ENCODE results near the gene ZNF580.

ZNF580 gene

GRCh38 chr19:55688422-55689218 is 47.8 kb downstream of the ZNF580 start:
- H3K4me3 ChIP-seq (ENCODE audit: low read depth, low read length): no peak overlapping the region

DNA sequence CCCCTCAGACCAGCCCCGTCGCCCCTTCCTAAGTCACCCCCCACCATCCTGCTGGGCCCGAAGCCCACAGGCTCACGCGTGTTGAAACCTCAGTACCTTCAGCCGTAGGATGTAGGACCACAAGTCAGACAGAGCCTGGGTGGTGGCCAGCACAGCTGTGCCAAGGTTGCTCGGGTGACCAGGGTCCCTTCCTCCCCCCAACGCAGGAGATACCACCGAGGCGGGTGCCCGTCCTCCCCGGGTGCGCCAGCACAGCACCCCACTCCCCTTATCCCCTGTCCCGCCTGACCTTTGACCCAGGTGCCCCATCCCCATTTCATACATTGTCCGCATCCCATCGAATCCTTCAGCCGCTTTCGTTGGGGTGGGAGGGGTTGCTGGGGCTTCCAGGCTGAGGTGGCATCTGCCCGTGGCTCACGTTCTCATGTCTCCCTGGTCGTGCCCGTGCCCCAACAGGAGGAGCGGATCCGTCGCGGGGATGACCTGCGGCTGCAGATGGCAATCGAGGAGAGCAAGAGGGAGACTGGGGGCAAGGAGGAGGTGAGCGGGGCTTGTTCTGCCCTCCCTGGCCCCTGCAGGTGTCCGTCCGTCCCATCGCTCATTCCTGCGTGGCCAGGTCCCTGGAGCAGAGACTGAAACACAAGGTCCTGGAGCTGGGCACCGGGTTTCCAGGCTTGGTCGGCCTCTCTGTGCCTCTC is 48.8 kb downstream of the ZNF580 start:
- H3K4me3 ChIP-seq (ENCODE audit: low read depth, low read length): no peak overlapping the region

DNA sequence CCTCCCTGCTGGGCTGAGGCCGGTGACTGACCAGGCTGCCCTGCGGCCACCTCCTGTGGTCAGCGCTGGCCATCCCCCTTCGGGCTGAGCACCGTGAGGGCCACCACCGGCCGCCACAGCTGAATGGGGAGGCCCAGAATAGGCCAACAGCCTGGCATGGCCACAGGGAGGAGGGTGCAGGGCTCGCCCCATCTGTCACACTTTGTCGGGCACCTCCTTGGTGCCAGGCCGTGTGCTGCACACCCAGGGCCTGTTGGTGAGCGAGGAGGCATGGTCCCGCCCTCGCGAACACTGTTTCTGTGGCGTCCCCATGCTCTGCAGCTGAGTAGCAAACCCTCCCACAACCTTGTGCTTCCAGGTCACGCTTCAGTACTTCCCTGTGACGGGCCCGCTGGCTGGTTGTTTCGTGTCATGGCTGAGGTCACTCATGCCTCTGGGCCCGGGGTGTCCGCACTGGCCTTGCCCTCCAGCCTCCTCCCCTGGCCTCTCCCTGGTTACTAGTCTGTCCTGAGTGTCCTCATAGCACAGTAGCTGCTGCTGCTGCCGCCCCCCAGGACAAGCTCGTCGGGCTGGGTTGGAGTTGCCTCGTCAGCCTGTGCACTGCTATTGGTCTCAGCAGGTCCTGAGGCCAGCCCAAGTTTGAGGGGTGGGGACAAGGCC is 49.4 kb downstream of the ZNF580 start:
- H3K4me3 ChIP-seq (ENCODE audit: low read depth, low read length): no peak overlapping the region

GRCh38 chr19:55690769-55691545 is 50.2 kb downstream of the ZNF580 start:
- H3K4me3 ChIP-seq (ENCODE audit: low read depth, low read length): no peak overlapping the region

GRCh38 chr19:55691561-55692481 is 51.0 kb downstream of the ZNF580 start:
- no peak overlapping the region for H3K4me3 ChIP-seq (ENCODE audit: low read depth, low read length)

DNA sequence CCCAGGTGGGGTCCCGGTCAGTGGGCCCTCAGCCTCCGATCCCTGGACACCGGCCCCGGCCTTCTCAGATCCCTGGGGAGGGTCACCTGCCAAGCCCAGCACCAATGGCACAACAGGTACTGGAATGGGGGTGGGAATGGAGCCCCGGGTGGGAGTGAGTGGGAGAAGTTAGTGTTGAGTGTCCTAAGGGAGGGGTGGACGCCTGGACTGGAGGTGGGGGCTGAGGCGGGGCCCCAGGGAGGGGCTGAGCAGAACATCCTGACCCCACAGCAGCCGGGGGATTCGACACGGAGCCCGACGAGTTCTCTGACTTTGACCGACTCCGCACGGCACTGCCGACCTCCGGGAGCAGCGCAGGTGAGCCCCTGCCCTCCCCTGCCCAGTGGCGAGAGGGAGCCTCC is 51.9 kb downstream of the ZNF580 start:
- no peak overlapping the region for H3K4me3 ChIP-seq (ENCODE audit: low read depth, low read length)
